Measurements from ENCODE around the gene OR6C76.

The OR6C76 gene

GRCh38 chr12:55470088-55470829 lies 44.2 kb downstream of the OR6C76 start, which contains the start of gene OR6C70:
TSS of gene OR6C70 (minus strand) at chr12:55470138. CDS start at chr12:55470138, 0 bp downstream.
- Histone ChIP-seq H3K9ac (ENCODE audit: low read length) (no peak within 1 kb of the TSS), H3K9me3 (ENCODE audit: control insufficient read depth, insufficient read depth, low read depth, low read length) (no peaks in the 10 kb centered on the region), H3K4me3 (ENCODE audit: low read depth, low read length) (no peak within 1 kb of the TSS), H3K36me3 (ENCODE audit: control insufficient read depth, insufficient read depth, low read length) (no peaks in the 10 kb centered on the region), H3K27ac (ENCODE audit: low read depth, low read length) (no peak within 1 kb of the TSS), H3K27me3 (ENCODE audit: control insufficient read depth, insufficient read depth, low read length) (no peaks in the 10 kb centered on the region), H3K4me1 (ENCODE audit: control insufficient read depth, insufficient read depth, low read length) (no peaks in the 10 kb centered on the region)

DNA sequence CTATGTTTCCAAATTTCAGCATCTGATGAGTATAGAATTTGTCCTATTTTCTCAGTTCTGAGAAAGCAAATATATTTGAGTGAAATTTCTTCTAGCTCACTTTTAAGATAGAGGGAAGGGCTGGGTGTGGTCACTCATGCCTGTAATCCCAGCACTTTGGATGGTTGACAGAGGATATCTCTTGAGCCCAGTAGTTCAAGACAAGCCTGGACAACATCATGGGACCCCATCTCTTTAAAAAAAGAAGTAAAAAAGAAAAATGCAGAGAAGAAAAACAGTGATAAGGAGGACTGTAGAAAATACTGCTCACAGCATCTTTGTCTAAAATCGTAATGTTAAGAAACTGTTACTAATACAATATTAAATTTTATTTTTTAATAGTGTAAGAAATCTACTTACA lies 46.2 kb downstream of the OR6C76 start:
- no peaks in the 10 kb centered on the region for H3K27me3 ChIP-seq (ENCODE audit: control insufficient read depth, insufficient read depth, low read length)
- no peak overlapping the region for H3K27ac ChIP-seq (ENCODE audit: low read depth, low read length)
- H3K9ac ChIP-seq (ENCODE audit: low read length): no peak overlapping the region
- H3K4me1 ChIP-seq (ENCODE audit: control insufficient read depth, insufficient read depth, low read length): no peaks in the 10 kb centered on the region
- H3K36me3 ChIP-seq (ENCODE audit: control insufficient read depth, insufficient read depth, low read length): no peaks in the 10 kb centered on the region
- H3K9me3 ChIP-seq (ENCODE audit: control insufficient read depth, insufficient read depth, low read depth, low read length): no peaks in the 10 kb centered on the region
- H3K4me3 ChIP-seq (ENCODE audit: low read depth, low read length): no peak overlapping the region
